ENCODE data around the gene HDAC4.

HDAC4 gene

GRCh38 chr2:239103125-239104098 is 297.4 kb downstream of the HDAC4 start:
- no peak overlapping the region for H3K27ac ChIP-seq (ENCODE audit: insufficient read depth, low read depth, low read length, poor library complexity, severe bottlenecking)
- no peaks in the 10 kb centered on the region for H3K9me3 ChIP-seq (ENCODE audit: control insufficient read depth, low read length)
- no peak overlapping the region for H3K4me3 ChIP-seq (ENCODE audit: insufficient read depth, low read depth, low read length)
- WGBS, 2 experiments = 95% methylated on average over 30 of the region's 30 CpGs
- no peaks in the 10 kb centered on the region for H3K4me1 ChIP-seq (ENCODE audit: control insufficient read depth, insufficient read depth, low read length)
- no peaks in the 10 kb centered on the region for H3K27me3 ChIP-seq (ENCODE audit: control insufficient read depth, insufficient read depth, low read length, poor library complexity, severe bottlenecking)
- H3K36me3 ChIP-seq (ENCODE audit: control insufficient read depth, insufficient read depth, low read length) = peaks cover 11% of the 10 kb centered on the region

- 89 to 93% methylated on average over 5 of the region's 5 CpGs for WGBS, 2 experiments
- Histone ChIP-seq H3K9me3 (ENCODE audit: control insufficient read depth, low read length) (no peaks in the 10 kb centered on the region), H3K27me3 (ENCODE audit: control insufficient read depth, insufficient read depth, low read length, poor library complexity, severe bottlenecking) (no peaks in the 10 kb centered on the region), H3K4me3 (ENCODE audit: insufficient read depth, low read depth, low read length) (no peak overlapping the region), H3K27ac (ENCODE audit: insufficient read depth, low read depth, low read length, poor library complexity, severe bottlenecking) (no peak overlapping the region), H3K4me1 (ENCODE audit: control insufficient read depth, insufficient read depth, low read length) (no peaks in the 10 kb centered on the region), H3K36me3 (ENCODE audit: control insufficient read depth, insufficient read depth, low read length) (peaks cover 11% of the 10 kb centered on the region)
These were observed 298.6 kb downstream of the HDAC4 start for GRCh38 chr2:239102266-239102665.

DNA sequence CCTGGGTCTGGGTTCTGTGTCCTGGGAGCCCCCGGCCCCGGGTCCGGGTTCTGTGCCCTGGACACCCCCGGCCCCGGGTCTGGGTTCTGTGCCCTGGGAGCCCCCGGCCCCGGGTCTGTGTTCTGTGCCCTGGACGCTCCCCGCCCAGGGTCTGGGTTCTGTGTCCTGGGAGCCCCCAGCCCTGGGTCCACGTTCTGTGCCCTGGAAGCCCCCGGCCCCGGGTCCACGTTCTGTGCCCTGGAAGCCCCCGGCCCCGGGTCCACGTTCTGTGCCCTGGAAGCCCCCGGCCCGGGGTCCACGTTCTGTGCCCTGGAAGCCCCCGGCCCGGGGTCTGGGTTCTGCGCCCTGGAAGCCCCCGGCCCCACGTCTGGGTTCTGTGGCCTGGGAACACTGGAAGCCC is 299.0 kb downstream of the HDAC4 start:
- no peaks in the 10 kb centered on the region for H3K27me3 ChIP-seq (ENCODE audit: control insufficient read depth, insufficient read depth, low read length, poor library complexity, severe bottlenecking)
- no peak overlapping the region for H3K4me3 ChIP-seq (ENCODE audit: insufficient read depth, low read depth, low read length)
- no peaks in the 10 kb centered on the region for H3K4me1 ChIP-seq (ENCODE audit: control insufficient read depth, insufficient read depth, low read length)
- WGBS, 2 experiments = 97% methylated on average over 24 of the region's 24 CpGs
- no peak overlapping the region for H3K27ac ChIP-seq (ENCODE audit: insufficient read depth, low read depth, low read length, poor library complexity, severe bottlenecking)
- peaks cover 8% of the 10 kb centered on the region for H3K36me3 ChIP-seq (ENCODE audit: control insufficient read depth, insufficient read depth, low read length)
- no peaks in the 10 kb centered on the region for H3K9me3 ChIP-seq (ENCODE audit: control insufficient read depth, low read length)

GRCh38 chr2:239101071-239101470 is 299.7 kb downstream of the HDAC4 start:
- 96% methylated on average over 15 of the region's 15 CpGs for WGBS, 2 experiments
- Histone ChIP-seq H3K27ac (ENCODE audit: insufficient read depth, low read depth, low read length, poor library complexity, severe bottlenecking) (no peak overlapping the region), H3K27me3 (ENCODE audit: control insufficient read depth, insufficient read depth, low read length, poor library complexity, severe bottlenecking) (no peaks in the 10 kb centered on the region), H3K4me3 (ENCODE audit: insufficient read depth, low read depth, low read length) (no peak overlapping the region), H3K36me3 (ENCODE audit: control insufficient read depth, insufficient read depth, low read length) (peaks cover 8% of the 10 kb centered on the region), H3K9me3 (ENCODE audit: control insufficient read depth, low read length) (no peaks in the 10 kb centered on the region), H3K4me1 (ENCODE audit: control insufficient read depth, insufficient read depth, low read length) (no peaks in the 10 kb centered on the region)

- Histone ChIP-seq H3K27me3 (ENCODE audit: control insufficient read depth, insufficient read depth, low read length, poor library complexity, severe bottlenecking) (no peaks in the 10 kb centered on the region), H3K4me3 (ENCODE audit: insufficient read depth, low read depth, low read length) (no peak overlapping the region), H3K9me3 (ENCODE audit: control insufficient read depth, low read length) (no peaks in the 10 kb centered on the region), H3K27ac (ENCODE audit: insufficient read depth, low read depth, low read length, poor library complexity, severe bottlenecking) (no peak overlapping the region), H3K4me1 (ENCODE audit: control insufficient read depth, insufficient read depth, low read length) (no peaks in the 10 kb centered on the region), H3K36me3 (ENCODE audit: control insufficient read depth, insufficient read depth, low read length) (no peaks in the 10 kb centered on the region)
- 94 to 95% methylated on average over 15 of the region's 15 CpGs for WGBS, 2 experiments
These were observed 301.3 kb downstream of the HDAC4 start for GRCh38 chr2:239099474-239099873.

DNA sequence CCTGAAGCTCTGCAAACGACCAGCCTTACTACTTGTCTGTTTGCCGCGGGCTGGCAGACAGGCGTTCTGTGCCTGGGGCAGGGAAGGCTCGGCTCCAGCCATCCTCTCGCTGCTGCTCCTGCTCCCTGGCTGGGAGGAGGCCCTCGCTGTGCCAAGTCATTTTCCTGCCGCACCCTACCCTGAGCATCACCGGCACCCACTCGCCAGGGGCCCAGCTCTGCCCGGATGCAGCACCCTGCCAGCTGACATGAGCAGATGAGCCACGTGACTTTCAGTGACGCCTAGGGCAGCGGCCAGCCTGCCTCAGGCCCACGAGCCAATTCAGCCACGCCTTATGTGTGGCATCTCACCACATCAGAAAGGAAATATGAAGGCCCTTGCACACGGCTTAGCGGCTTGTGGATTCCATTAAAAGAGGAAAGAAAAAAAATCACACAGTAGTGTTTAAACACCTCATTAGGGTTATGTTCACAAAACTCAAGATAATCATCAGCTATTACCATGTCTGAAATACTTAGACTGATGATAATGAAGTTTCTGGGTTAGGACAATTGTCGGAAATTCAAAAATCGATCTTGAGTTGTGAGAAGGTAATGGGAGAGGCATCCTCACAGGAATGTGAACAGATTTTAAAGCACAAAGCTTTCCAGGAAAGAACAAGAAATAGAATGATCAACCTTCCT is 302.4 kb downstream of the HDAC4 start:
- no peak overlapping the region for H3K4me3 ChIP-seq (ENCODE audit: insufficient read depth, low read depth, low read length)
- no peaks in the 10 kb centered on the region for H3K4me1 ChIP-seq (ENCODE audit: control insufficient read depth, insufficient read depth, low read length)
- WGBS, 2 experiments = 88% methylated on average over 20 of the region's 20 CpGs
- H3K9me3 ChIP-seq (ENCODE audit: control insufficient read depth, low read length) = no peaks in the 10 kb centered on the region
- no peak overlapping the region for H3K27ac ChIP-seq (ENCODE audit: insufficient read depth, low read depth, low read length, poor library complexity, severe bottlenecking)
- no peaks in the 10 kb centered on the region for H3K27me3 ChIP-seq (ENCODE audit: control insufficient read depth, insufficient read depth, low read length, poor library complexity, severe bottlenecking)
- H3K36me3 ChIP-seq (ENCODE audit: control insufficient read depth, insufficient read depth, low read length) = no peaks in the 10 kb centered on the region

- no peaks in the 10 kb centered on the region for H3K36me3 ChIP-seq (ENCODE audit: control insufficient read depth, insufficient read depth, low read length)
- H3K27ac ChIP-seq (ENCODE audit: insufficient read depth, low read depth, low read length, poor library complexity, severe bottlenecking) = no peak overlapping the region
- H3K4me1 ChIP-seq (ENCODE audit: control insufficient read depth, insufficient read depth, low read length) = peaks cover 6% of the 10 kb centered on the region
- no peak overlapping the region for H3K4me3 ChIP-seq (ENCODE audit: insufficient read depth, low read depth, low read length)
- no peaks in the 10 kb centered on the region for H3K27me3 ChIP-seq (ENCODE audit: control insufficient read depth, insufficient read depth, low read length, poor library complexity, severe bottlenecking)
- H3K9me3 ChIP-seq (ENCODE audit: control insufficient read depth, low read length) = no peaks in the 10 kb centered on the region
- 87 to 89% methylated on average over 12 of the region's 12 CpGs for WGBS, 2 experiments
These were observed 303.5 kb downstream of the HDAC4 start for GRCh38 chr2:239097428-239097696.

DNA sequence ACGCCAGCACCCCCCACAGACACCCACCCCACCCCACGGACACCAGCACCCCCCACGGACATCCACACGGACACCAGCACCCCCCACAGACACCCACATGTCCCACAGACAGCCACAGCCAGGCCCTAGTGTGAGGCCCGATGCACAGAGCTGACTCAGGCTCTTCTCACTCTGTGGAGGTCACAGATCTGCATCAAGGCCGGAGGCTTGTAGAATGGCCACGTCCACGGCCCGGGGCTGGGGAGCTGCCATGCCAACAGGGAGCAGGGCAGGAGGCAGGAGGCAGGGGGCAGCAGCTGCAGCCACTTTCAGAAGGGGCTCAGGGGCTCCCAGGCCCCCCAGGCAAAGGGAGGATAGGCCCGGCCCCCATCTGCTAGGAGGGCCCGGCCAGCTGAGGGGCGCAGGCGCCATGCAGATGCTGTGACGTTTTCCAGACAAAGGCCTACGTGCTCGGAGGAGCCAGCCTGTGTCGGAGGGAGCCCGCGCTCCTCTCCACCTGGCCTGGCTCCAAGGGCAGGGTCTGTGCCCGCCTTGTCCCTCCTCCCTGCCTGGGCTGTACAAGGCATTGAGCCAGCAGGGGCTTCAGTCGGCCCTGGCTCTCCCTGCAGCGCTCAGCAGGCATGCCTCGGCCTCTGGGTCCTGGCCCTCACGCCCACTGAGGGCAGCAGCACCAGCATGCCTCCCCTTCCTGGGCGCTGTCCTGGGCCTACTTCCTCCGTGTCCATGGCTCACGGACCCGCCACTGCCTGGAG is 304.0 kb downstream of the HDAC4 start:
- H3K4me1 ChIP-seq (ENCODE audit: control insufficient read depth, insufficient read depth, low read length) = peaks cover 6% of the 10 kb centered on the region
- H3K27ac ChIP-seq (ENCODE audit: insufficient read depth, low read depth, low read length, poor library complexity, severe bottlenecking) = no peak overlapping the region
- no peaks in the 10 kb centered on the region for H3K9me3 ChIP-seq (ENCODE audit: control insufficient read depth, low read length)
- H3K4me3 ChIP-seq (ENCODE audit: insufficient read depth, low read depth, low read length) = no peak overlapping the region
- WGBS, 2 experiments = 93% methylated on average over 25 to 26 of the region's 28 CpGs
- no peaks in the 10 kb centered on the region for H3K27me3 ChIP-seq (ENCODE audit: control insufficient read depth, insufficient read depth, low read length, poor library complexity, severe bottlenecking)
- H3K36me3 ChIP-seq (ENCODE audit: control insufficient read depth, insufficient read depth, low read length) = no peaks in the 10 kb centered on the region

DNA sequence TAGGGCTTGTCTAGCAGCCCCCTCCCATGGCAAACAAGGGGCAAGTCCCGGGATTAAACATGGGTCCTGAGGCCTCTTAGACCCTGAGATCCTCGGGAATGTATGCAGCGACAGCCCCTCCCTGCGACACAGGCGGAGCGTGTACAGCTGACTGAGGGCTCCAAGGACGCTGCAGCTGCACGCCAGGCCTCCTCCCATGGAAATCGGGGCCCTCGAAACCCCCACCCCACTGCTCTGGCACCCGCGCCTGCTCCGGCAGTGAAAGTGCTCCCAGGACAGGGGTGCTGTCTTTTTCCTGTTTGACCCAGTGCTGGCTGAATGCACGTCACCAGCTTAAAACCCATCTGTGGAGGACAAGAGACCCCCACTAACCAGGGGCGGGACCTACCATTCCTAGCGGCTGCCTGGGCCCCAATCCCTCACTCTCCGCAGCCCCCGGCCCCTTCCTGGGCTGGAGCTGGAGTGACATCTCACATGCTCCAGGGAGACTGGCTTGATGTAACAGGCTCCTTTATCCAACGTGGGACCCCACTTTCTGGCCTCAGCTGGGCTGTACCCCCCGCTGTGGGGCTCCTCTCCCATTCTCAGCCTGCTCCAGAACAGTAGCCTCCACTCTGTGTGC is 305.2 kb downstream of the HDAC4 start:
- Histone ChIP-seq H3K4me1 (ENCODE audit: control insufficient read depth, insufficient read depth, low read length) (peaks cover 6% of the 10 kb centered on the region), H3K27me3 (ENCODE audit: control insufficient read depth, insufficient read depth, low read length, poor library complexity, severe bottlenecking) (no peaks in the 10 kb centered on the region), H3K27ac (ENCODE audit: insufficient read depth, low read depth, low read length, poor library complexity, severe bottlenecking) (no peak overlapping the region), H3K4me3 (ENCODE audit: insufficient read depth, low read depth, low read length) (no peak overlapping the region), H3K36me3 (ENCODE audit: control insufficient read depth, insufficient read depth, low read length) (no peaks in the 10 kb centered on the region), H3K9me3 (ENCODE audit: control insufficient read depth, low read length) (no peaks in the 10 kb centered on the region)
- 89 to 90% methylated on average over 20 of the region's 20 CpGs for WGBS, 2 experiments

DNA sequence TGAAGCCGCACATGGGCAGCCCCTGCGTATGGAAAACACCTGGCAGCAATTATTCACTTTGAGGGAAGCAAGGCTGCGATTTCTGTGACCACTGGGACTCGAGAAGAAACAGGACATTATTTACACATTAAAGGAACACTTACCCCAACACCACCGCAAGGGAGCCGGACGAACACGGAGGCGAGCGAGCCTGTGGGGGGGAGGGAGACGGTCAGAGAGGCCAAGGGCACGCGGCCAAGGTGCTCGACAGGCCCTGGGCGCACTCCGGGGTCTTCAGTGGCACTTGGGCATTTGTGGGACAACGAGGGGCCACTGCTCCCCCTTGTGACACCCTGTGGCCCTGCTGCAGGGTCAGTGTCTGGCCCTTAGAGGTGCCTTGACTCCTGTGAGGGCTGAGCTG is 306.0 kb downstream of the HDAC4 start:
- 95 to 97% methylated on average over 17 of the region's 17 CpGs for WGBS, 2 experiments
- Histone ChIP-seq H3K27me3 (ENCODE audit: control insufficient read depth, insufficient read depth, low read length, poor library complexity, severe bottlenecking) (no peaks in the 10 kb centered on the region), H3K9me3 (ENCODE audit: control insufficient read depth, low read length) (no peaks in the 10 kb centered on the region), H3K4me1 (ENCODE audit: control insufficient read depth, insufficient read depth, low read length) (peaks cover 6% of the 10 kb centered on the region), H3K4me3 (ENCODE audit: insufficient read depth, low read depth, low read length) (no peak overlapping the region), H3K27ac (ENCODE audit: insufficient read depth, low read depth, low read length, poor library complexity, severe bottlenecking) (no peak overlapping the region), H3K36me3 (ENCODE audit: control insufficient read depth, insufficient read depth, low read length) (no peaks in the 10 kb centered on the region)
